ENCODE data around the gene NXPE2. TPM values are rescaled to one million over a fixed set of nuclear protein-coding genes. Genes with fewer than 3 reads are reported as not detected.

Gene NXPE2
- total RNA-seq, 1 donor from 2014 or later, result not detected

- DNase-seq, result peak; percentile 72
- Mint-ChIP-seq H3K27me3 (ENCODE audit: unreplicated experiment) (peaks cover 1% of the 10 kb centered on the region), H3K36me3 (ENCODE audit: unreplicated experiment) (peaks cover 8% of the 10 kb centered on the region), H3K4me1 (ENCODE audit: low read depth, unreplicated experiment) (no peaks in the 10 kb centered on the region), H3K9me3 (ENCODE audit: unreplicated experiment) (no peaks in the 10 kb centered on the region), H3K27ac (ENCODE audit: unreplicated experiment) (no peak overlapping the region), H3K4me3 (ENCODE audit: unreplicated experiment) (no peak overlapping the region)
- TF ChIP-seq, protein P1, sequence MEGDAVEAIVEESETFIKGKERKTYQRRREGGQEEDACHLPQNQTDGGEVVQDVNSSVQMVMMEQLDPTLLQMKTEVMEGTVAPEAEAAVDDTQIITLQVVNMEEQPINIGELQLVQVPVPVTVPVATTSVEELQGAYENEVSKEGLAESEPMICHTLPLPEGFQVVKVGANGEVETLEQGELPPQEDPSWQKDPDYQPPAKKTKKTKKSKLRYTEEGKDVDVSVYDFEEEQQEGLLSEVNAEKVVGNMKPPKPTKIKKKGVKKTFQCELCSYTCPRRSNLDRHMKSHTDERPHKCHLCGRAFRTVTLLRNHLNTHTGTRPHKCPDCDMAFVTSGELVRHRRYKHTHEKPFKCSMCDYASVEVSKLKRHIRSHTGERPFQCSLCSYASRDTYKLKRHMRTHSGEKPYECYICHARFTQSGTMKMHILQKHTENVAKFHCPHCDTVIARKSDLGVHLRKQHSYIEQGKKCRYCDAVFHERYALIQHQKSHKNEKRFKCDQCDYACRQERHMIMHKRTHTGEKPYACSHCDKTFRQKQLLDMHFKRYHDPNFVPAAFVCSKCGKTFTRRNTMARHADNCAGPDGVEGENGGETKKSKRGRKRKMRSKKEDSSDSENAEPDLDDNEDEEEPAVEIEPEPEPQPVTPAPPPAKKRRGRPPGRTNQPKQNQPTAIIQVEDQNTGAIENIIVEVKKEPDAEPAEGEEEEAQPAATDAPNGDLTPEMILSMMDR (IDR thresholded peaks at IDR 0.05; ENCODE audit: partially characterized antibody, unreplicated experiment), result peak; percentile 67
Observed at GRCh38 chr11:114738954-114739353, 60.6 kb downstream of the NXPE2 start.

DNA sequence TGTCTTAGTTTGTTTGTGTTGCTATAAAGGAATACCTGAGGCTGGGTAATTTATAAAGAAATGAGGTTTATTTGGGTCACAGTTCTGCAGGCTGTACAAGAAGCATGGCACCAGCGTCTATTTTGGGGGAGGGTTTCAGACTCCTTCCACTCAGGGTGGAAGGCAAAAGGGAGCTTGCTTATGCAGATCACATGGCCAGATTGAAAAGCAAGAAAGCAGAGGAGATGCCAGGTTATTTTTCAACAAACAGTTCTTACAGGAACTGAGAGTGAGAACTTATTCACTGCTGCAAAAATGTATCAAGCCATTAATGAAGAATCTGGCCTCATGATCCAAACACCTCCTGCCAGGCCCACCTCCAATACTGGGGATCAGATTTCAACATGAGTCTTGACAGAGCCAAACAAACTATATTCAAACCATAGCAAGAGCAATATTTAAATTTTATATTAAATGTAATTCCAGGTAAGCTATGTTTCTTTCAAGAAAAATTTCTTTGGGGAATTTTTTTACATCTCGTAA lies 66.9 kb downstream of the NXPE2 start:
- Mint-ChIP-seq H3K4me1 (ENCODE audit: low read depth, unreplicated experiment) (no peaks in the 10 kb centered on the region), H3K4me3 (ENCODE audit: unreplicated experiment) (no peak overlapping the region), H3K36me3 (ENCODE audit: unreplicated experiment) (peaks cover 8% of the 10 kb centered on the region), H3K27me3 (ENCODE audit: unreplicated experiment) (no peaks in the 10 kb centered on the region), H3K27ac (ENCODE audit: unreplicated experiment) (no peak overlapping the region), H3K9me3 (ENCODE audit: unreplicated experiment) (no peaks in the 10 kb centered on the region)
- no peak for DNase-seq
- TF ChIP-seq, protein P1 (IDR thresholded peaks at IDR 0.05; ENCODE audit: partially characterized antibody, unreplicated experiment), result no peak

DNA sequence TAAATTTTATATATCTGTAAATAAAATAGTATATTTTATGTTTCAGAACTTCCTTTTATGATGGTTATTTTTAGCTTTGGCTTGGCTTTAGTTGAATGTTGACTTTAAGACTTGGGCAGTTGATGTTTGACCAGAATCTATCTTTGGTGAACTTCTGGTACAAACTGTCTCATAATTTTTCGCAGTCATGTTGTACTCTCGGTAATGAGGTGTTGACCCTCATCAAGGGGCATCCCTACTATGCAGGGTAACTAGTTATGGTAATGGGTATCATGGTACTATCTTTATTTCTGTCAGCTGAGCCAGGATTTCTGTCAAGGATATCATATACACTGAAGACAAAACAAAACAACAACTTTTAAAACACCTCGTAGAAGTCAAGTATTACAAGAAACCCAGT lies 67.7 kb downstream of the NXPE2 start:
- no peak for DNase-seq
- no peaks in the 10 kb centered on the region for H3K9me3 Mint-ChIP-seq (ENCODE audit: unreplicated experiment)
- no peak overlapping the region for H3K27ac Mint-ChIP-seq (ENCODE audit: unreplicated experiment)
- TF ChIP-seq, protein P1 (IDR thresholded peaks at IDR 0.05; ENCODE audit: partially characterized antibody, unreplicated experiment), result no peak
- no peak overlapping the region for H3K4me3 Mint-ChIP-seq (ENCODE audit: unreplicated experiment)
- no peaks in the 10 kb centered on the region for H3K27me3 Mint-ChIP-seq (ENCODE audit: unreplicated experiment)
- H3K4me1 Mint-ChIP-seq (ENCODE audit: low read depth, unreplicated experiment), result no peaks in the 10 kb centered on the region
- peaks cover 6% of the 10 kb centered on the region for H3K36me3 Mint-ChIP-seq (ENCODE audit: unreplicated experiment)

Other genes starting within 250 kb of the NXPE2 start
- gene REXO2, start 239.1 kb upstream of the NXPE2 start, total RNA-seq (ENCODE audit: unreplicated experiment), result 24.5 TPM
- not detected for gene NXPE1, start 118.6 kb upstream of the NXPE2 start, total RNA-seq (ENCODE audit: unreplicated experiment)
- gene NXPE4, start 82.7 kb upstream of the NXPE2 start, total RNA-seq (ENCODE audit: unreplicated experiment), result not detected